ENCODE results near the gene LRRFIP1. TPM values are rescaled to one million over a fixed set of nuclear protein-coding genes. Genes with fewer than 3 reads are reported as not detected.

Gene LRRFIP1
- total and polyA plus RNA-seq, 9 donors, result 27.4 to 71.1 (median 56.1) TPM

- intact Hi-C loops (cut with DNase I), result no loop called here
- Histone ChIP-seq H3K4me1 (ENCODE audit: insufficient read depth) (peaks cover 18% of the 10 kb centered on the region), H3K9me3 (no peaks in the 10 kb centered on the region), H3K36me3 (no peaks in the 10 kb centered on the region), H3K27me3 (no peaks in the 10 kb centered on the region), H3K27ac (no peak overlapping the region), H3K4me3 (no peak overlapping the region)
- DNase-seq, result no peak
- TF ChIP-seq POLR2A (IDR thresholded peaks at IDR 0.05), result no peak
- TF ChIP-seq EP300 (IDR thresholded peaks at IDR 0.05), result no peak
- no peak for TF ChIP-seq CTCF (IDR thresholded peaks at IDR 0.05)
- 76 to 93% (median 81%) methylated on average over 12 of the region's 12 CpGs for WGBS, 3 donors
These were observed 3.0 kb downstream of the LRRFIP1 start for GRCh38 chr2:237630216-237631000.

- intact Hi-C loops (cut with DNase I), result no loop called here
- H3K36me3 ChIP-seq, result no peaks in the 10 kb centered on the region
- TF ChIP-seq CTCF (IDR thresholded peaks at IDR 0.05), result no peak
- no peak for TF ChIP-seq POLR2A (IDR thresholded peaks at IDR 0.05)
- no peak for TF ChIP-seq EP300 (IDR thresholded peaks at IDR 0.05)
- no peak for DNase-seq
- no peaks in the 10 kb centered on the region for H3K27me3 ChIP-seq
- H3K27ac ChIP-seq, result no peak overlapping the region
- H3K4me1 ChIP-seq (ENCODE audit: insufficient read depth), result peaks cover 18% of the 10 kb centered on the region
- H3K4me3 ChIP-seq, result no peak overlapping the region
- H3K9me3 ChIP-seq, result no peaks in the 10 kb centered on the region
- WGBS, 3 donors, result 75 to 78% (median 75%) methylated on average over 14 of the region's 14 CpGs
These were observed 3.8 kb downstream of the LRRFIP1 start for GRCh38 chr2:237631007-237631785.

- no peak for TF ChIP-seq POLR2A (IDR thresholded peaks at IDR 0.05)
- TF ChIP-seq CTCF (IDR thresholded peaks at IDR 0.05), result no peak
- TF ChIP-seq EP300 (IDR thresholded peaks at IDR 0.05), result no peak
- Histone ChIP-seq H3K9me3 (no peaks in the 10 kb centered on the region), H3K4me1 (ENCODE audit: insufficient read depth) (peaks cover 15% of the 10 kb centered on the region), H3K27ac (no peak overlapping the region), H3K36me3 (no peaks in the 10 kb centered on the region), H3K4me3 (no peak overlapping the region), H3K27me3 (no peaks in the 10 kb centered on the region)
- 87 to 94% (median 89%) methylated on average over 19 of the region's 19 CpGs for WGBS, 3 donors
- intact Hi-C loops (cut with DNase I), result no loop called here
- no peak for DNase-seq
These were observed 4.6 kb downstream of the LRRFIP1 start for GRCh38 chr2:237631801-237632585.

- intact Hi-C loops (cut with DNase I), result no loop called here
- peak in 1 of 5 donors; percentile 59 for DNase-seq
- TF ChIP-seq POLR2A (IDR thresholded peaks at IDR 0.05), result no peak
- TF ChIP-seq EP300 (IDR thresholded peaks at IDR 0.05), result no peak
- no peak for TF ChIP-seq CTCF (IDR thresholded peaks at IDR 0.05)
- H3K4me3 ChIP-seq, result no peak overlapping the region
- no peaks in the 10 kb centered on the region for H3K27me3 ChIP-seq
- H3K4me1 ChIP-seq (ENCODE audit: insufficient read depth), result peaks cover 12% of the 10 kb centered on the region
- WGBS, 3 donors, result 32 to 56% (median 47%) methylated on average over 10 of the region's 10 CpGs
- H3K27ac ChIP-seq, result no peak overlapping the region
- H3K36me3 ChIP-seq, result no peaks in the 10 kb centered on the region
- no peaks in the 10 kb centered on the region for H3K9me3 ChIP-seq
These were observed 5.7 kb downstream of the LRRFIP1 start for GRCh38 chr2:237633061-237633561.

Measured in ovary (tissue), 9 donors.